Neural cell (in vitro differentiated cells): ENCODE measurements around the gene MPPED1.

ENCODE experiments used
- CTCF ChIP-seq: fragments of 450-650 bp; IDR thresholded peaks from 2 replicates; pipeline ENCODE4 v1.5.1; 2014; ENCODE audit warnings: antibody characterized with exemption, mild to moderate bottlenecking, moderate library complexity; ENCODE audit not compliant: poor library complexity, severe bottlenecking
- TAF1 ChIP-seq: IDR thresholded peaks from 2 replicates; pipeline ENCODE4 v1.6.1; 2012; ENCODE audit warnings: low read depth

- TF ChIP-seq CTCF: no peak
- no peak for TF ChIP-seq TAF1
These were observed 22.5 kb upstream of the MPPED1 start for GRCh38 chr22:43389227-43389836.
